ENCODE measurements around the gene TNFRSF14.

Gene TNFRSF14

GRCh38 chr1:2611031-2611501 lies 54.9 kb downstream of the TNFRSF14 start:
- Histone ChIP-seq H3K36me3 (ENCODE audit: low read length) (no peaks in the 10 kb centered on the region), H2AFZ (ENCODE audit: low read depth, low read length, severe bottlenecking) (no peak overlapping the region), H4K20me1 (ENCODE audit: low read depth, low read length) (no peaks in the 10 kb centered on the region), H3K4me3 (ENCODE audit: insufficient read depth, low read length, poor library complexity, severe bottlenecking) (no peak overlapping the region), H3K9ac (ENCODE audit: low read length) (no peak overlapping the region), H3K9me3 (ENCODE audit: insufficient read depth, low read length) (no peaks in the 10 kb centered on the region), H3K27me3 (ENCODE audit: low read length) (no peaks in the 10 kb centered on the region), H3K27ac (ENCODE audit: low read depth, low read length) (no peak overlapping the region), H3F3A (ENCODE audit: insufficient read depth) (no peaks in the 10 kb centered on the region), H3K4me2 (ENCODE audit: low read depth, low read length, poor library complexity, severe bottlenecking) (no peak overlapping the region), H3K9me2 (replicated peaks; ENCODE audit: insufficient read depth, low read length) (no peaks in the 10 kb centered on the region), H3K79me2 (ENCODE audit: insufficient read depth, low read length) (no peaks in the 10 kb centered on the region)
- TF ChIP-seq EZH2phosphoT487 (conservative IDR thresholded peaks at IDR 0.05; ENCODE audit: low read length): no peak
- no peak for TF ChIP-seq CTCF (IDR thresholded peaks at IDR 0.05; ENCODE audit: insufficient read depth, low read length, poor library complexity, severe bottlenecking)

GRCh38 chr1:2611621-2612437 lies 55.7 kb downstream of the TNFRSF14 start:
- no peaks in the 10 kb centered on the region for H3K27me3 ChIP-seq (ENCODE audit: low read length)
- no peaks in the 10 kb centered on the region for H3K9me2 ChIP-seq (replicated peaks; ENCODE audit: insufficient read depth, low read length)
- H3K36me3 ChIP-seq (ENCODE audit: low read length): no peaks in the 10 kb centered on the region
- no peak for TF ChIP-seq CTCF (IDR thresholded peaks at IDR 0.05; ENCODE audit: insufficient read depth, low read length, poor library complexity, severe bottlenecking)
- no peak for TF ChIP-seq EZH2phosphoT487 (conservative IDR thresholded peaks at IDR 0.05; ENCODE audit: low read length)
- no peak overlapping the region for H3K4me2 ChIP-seq (ENCODE audit: low read depth, low read length, poor library complexity, severe bottlenecking)
- no peaks in the 10 kb centered on the region for H3K9me3 ChIP-seq (ENCODE audit: insufficient read depth, low read length)
- H4K20me1 ChIP-seq (ENCODE audit: low read depth, low read length): no peaks in the 10 kb centered on the region
- H3K79me2 ChIP-seq (ENCODE audit: insufficient read depth, low read length): no peaks in the 10 kb centered on the region
- no peaks in the 10 kb centered on the region for H3F3A ChIP-seq (ENCODE audit: insufficient read depth)
- no peak overlapping the region for H3K27ac ChIP-seq (ENCODE audit: low read depth, low read length)
- no peak overlapping the region for H3K9ac ChIP-seq (ENCODE audit: low read length)
- H3K4me3 ChIP-seq (ENCODE audit: insufficient read depth, low read length, poor library complexity, severe bottlenecking): no peak overlapping the region
- no peak overlapping the region for H2AFZ ChIP-seq (ENCODE audit: low read depth, low read length, severe bottlenecking)

- no peak overlapping the region for H2AFZ ChIP-seq (ENCODE audit: low read depth, low read length, severe bottlenecking)
- no peak overlapping the region for H3K4me2 ChIP-seq (ENCODE audit: low read depth, low read length, poor library complexity, severe bottlenecking)
- H3K36me3 ChIP-seq (ENCODE audit: low read length): no peaks in the 10 kb centered on the region
- TF ChIP-seq CTCF (IDR thresholded peaks at IDR 0.05; ENCODE audit: insufficient read depth, low read length, poor library complexity, severe bottlenecking): no peak
- no peak for TF ChIP-seq EZH2phosphoT487 (conservative IDR thresholded peaks at IDR 0.05; ENCODE audit: low read length)
- no peak overlapping the region for H3K9ac ChIP-seq (ENCODE audit: low read length)
- no peaks in the 10 kb centered on the region for H3K9me3 ChIP-seq (ENCODE audit: insufficient read depth, low read length)
- H3K79me2 ChIP-seq (ENCODE audit: insufficient read depth, low read length): no peaks in the 10 kb centered on the region
- no peak overlapping the region for H3K27ac ChIP-seq (ENCODE audit: low read depth, low read length)
- no peaks in the 10 kb centered on the region for H4K20me1 ChIP-seq (ENCODE audit: low read depth, low read length)
- H3K27me3 ChIP-seq (ENCODE audit: low read length): no peaks in the 10 kb centered on the region
- no peak overlapping the region for H3K4me3 ChIP-seq (ENCODE audit: insufficient read depth, low read length, poor library complexity, severe bottlenecking)
- H3F3A ChIP-seq (ENCODE audit: insufficient read depth): no peaks in the 10 kb centered on the region
- no peaks in the 10 kb centered on the region for H3K9me2 ChIP-seq (replicated peaks; ENCODE audit: insufficient read depth, low read length)
These were observed 56.6 kb downstream of the TNFRSF14 start for GRCh38 chr1:2612591-2613365.
